GM19452 (cell line): ENCODE measurements around the gene ELOVL2.
"Not testable (repeated sequence)": the region's sequence is repeated elsewhere in the genome, so short reads cannot be mapped to it uniquely, and the experiment has no call there.

Experiments used
- ATAC-seq: cut with Tn5 transposase; IDR thresholded peaks from one replicate; pipeline ENCODE4 v1.9.1; 2021; ENCODE audit not compliant: unreplicated experiment

Gene ELOVL2

DNA sequence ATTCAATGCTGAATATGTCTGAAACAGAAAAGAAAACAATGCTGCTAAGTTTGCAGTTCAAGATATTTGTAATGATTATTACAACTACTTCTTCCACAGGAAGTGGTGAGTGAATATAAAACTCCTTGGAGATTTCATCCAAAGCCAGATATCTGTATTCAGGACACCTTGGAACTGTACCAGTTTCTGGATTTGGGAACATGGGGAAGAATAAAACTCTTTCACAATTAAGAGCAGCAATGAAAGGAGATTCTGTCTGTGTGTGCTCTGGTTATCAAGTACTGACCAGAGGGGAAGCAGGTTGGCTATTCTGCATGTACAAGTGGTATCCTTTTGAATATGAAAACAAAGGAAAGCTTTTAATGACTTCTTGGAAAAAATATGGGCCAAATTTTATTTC lies 21.1 kb downstream of the ELOVL2 start:
- ATAC-seq: no peak

DNA sequence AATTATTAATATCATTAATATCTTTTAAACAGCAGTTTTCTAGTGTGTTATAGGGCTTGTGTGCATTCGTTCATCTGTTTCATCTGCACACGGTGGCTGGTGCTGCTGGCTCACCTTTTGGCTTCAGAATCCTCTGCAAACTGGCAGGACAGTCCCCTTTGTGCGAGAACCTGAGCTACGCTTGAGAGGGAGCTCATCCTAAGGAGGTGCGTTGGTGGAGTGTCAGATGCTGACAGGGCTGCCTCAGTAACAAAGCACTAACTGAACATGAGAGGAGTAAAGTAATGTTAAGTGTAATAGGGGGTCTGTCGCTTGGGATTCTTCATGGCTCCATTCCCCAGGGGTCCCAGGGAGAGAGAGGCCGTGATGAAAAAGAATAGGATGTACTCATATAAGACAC lies 22.4 kb downstream of the ELOVL2 start:
- ATAC-seq: no peak

DNA sequence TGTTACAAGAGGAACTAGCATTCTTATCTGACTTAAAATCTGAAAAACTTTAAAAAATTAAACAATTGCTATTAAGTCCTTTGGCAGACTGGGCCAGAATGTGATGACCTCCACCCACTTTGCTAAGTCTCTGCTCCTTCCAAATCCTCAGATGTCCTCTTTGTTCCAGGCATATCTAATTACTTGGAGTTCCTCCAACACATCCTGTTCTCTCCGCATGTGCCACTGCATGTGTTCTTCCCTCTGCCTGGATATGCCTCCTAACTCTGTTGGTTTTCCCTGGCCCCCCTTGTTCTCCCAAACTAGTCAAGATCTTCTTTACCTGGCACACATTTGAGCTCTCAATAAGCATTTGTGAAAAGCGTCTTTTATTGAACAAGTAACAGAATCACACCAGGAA lies 23.1 kb downstream of the ELOVL2 start:
- ATAC-seq: no peak

DNA sequence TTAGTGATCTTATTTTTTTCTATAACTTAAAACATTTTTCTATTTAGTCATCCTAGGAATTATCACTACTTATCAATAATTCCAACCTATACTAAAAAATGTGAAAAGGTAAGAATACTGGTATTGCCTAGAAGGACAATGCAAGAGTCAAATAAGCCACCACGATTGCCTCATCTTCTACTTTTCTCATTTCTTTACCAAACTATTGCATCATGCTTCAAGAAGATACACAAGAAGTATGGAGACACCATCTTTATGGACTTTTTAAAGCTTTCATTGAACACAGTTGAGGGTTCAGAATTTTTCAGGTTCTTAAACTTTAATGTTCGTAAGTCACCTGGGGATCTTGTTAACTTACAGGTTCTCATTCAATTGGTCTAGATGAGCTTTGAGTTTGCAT lies 25.9 kb downstream of the ELOVL2 start:
- no peak for ATAC-seq

DNA sequence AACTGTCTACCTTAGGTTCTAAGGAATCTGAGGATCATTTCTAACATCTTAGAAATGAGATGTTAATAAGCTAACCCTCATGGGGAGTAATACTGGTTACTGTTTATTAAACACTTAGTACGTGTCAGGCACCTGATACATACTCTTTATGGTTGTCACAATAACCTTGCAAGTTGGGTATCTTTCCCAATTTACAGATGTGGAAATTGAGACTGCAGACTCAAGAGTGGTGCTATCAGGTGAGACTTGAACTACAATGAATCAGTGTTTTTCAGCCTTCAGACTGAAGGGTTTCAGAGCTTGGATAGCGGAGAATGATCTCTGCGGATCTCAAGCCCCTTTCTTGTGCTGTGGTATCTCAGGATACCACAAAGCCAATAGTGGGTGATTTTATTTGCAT lies 27.0 kb downstream of the ELOVL2 start:
- no peak for ATAC-seq

DNA sequence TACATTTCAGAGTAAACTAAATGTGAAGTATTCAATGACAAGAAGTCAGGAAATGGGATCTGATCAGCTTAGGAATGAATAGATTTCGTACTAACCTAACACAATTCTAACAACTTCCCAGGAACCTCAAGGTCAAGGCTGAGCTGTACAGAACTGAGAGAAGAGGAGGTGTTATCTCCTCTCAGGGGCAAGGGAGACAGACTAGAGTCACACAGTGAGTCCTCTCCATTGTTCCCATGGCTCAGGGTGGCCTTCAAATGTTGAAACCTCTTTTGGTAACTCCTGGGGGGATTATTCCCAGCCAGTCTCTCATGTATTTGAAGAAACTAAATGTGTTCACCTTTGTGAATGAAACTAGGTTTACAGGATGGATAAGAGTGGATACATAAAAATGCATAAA lies 27.7 kb downstream of the ELOVL2 start:
- ATAC-seq: no peak

DNA sequence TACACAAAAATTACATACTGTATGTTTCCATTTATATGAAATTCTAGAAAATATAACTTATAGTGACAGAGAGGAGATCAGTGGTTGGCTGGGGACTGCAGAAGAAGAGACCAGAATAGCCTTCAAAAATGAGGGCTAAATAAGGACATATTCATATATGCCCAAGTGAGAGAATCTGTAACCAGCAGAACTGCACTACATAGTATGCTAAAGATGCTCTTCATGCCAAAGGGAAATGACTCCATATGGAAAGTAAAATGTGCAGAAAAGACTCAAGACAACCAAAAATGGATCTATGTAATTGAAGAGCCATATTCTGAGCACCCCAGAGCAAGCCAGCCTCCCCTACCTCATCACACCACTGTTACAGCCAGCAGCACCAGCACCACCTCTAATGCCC lies 29.0 kb downstream of the ELOVL2 start:
- ATAC-seq: no peak

DNA sequence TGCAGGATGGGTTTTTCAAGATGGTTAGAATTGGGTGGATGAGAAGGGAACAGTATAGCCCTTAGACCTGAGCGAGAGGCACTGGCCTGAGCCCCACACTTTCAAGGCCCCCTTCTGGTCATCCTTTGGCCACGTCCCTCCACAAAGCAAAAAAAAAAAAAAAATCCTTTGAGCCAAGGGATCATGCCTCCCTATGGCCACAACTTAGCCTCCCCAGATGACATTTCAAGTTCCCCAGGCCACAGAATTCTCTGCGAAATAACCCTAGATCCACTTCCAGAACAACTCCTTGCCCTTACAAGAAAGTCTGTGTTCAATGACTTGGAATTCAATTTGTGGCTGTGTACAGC lies 30.4 kb downstream of the ELOVL2 start:
- ATAC-seq: no peak

DNA sequence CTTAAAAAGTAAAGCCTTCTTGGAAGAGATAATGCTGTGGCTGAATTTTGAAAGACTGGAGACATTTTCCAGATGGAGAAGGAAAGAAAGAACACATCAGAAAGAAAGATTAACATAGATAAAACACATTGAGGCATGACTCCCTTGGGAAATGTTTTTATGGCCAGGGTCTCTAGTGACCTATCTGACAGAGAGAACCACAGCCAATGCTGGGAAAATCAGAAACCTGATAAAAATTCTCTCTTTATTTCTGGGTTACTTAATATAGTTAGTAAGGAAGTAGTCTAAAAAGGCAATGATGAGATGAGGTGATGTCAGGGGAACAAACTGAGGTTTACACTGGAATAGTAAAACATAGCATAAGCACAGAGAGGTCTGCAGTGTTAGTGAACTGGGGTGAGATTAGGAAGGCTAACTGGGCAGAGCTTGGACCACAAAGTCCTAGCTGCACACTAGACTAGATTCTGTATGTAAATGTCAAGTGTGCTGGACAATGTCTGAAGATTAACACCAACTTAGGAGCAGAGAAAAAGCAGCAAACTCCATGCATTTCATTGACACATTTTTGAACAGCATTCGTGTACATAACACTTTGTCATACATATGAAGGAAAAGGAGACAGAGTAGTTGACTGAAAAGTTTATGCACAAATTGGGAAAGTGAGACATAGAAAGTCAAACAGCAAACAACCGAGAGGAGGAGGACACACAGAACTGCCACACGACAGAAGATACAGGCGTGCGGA lies 31.0 kb downstream of the ELOVL2 start:
- ATAC-seq: no peak

DNA sequence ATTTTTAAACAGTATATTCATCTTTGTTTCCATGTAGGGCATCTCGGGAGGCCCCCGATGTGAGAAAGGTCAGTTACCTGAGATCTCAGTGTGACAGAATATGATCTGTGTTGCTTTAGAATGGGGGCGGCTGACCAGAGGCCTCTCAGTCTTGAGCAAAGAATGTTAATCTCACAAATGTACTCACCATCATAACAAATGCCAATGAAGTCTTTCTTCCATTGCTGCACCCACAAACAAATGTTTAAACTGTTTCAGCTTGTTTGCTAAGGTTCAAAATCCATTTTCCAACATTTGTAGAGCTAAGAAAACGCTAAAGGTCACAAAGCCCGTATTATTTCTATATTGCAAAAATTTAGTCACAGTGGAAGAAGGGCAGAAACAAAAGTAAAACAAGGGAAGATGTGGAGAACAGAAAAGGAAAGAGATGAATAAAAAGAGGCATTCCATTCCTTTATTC lies 31.8 kb downstream of the ELOVL2 start:
- ATAC-seq: no peak

DNA sequence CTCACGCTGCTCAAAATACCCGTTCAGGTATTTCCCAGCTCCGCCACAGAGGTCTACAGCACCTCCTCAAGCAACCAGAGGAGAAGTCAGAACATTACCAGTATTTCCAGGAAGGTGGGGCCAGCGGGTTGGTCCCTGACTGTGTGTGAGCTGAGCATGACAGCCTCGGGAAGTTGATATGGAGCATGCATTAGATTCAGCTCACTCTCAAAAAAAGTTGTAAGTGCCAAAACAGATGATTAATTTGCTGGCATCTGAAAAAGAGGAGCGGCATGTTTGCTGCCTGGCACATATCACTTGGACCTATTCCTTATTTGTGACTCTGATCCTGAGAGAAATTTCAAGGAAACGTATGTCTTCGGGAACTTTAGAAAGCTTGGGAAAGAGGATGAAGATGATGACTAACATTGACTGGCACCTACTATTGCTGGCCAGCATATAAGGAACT lies 32.3 kb downstream of the ELOVL2 start:
- ATAC-seq: no peak

DNA sequence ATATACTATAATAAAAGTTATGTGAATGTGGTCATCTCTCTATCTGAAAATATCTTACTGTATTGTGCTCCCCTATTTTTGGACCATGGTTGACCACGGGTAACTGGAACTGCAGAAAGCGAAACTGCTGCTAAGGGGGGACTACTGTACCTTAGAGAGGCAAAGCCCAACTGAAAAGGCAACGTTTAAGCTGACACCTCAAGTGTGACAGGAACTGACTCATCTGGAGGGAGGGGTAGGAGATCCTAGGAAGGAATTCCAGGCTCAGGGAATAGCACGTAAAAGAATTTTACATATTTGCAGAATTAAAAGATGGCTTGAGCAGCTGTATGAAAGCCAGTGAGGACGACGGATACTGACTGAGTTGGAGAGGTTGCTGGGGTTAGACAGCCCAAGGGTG lies 34.8 kb downstream of the ELOVL2 start:
- ATAC-seq: no peak

DNA sequence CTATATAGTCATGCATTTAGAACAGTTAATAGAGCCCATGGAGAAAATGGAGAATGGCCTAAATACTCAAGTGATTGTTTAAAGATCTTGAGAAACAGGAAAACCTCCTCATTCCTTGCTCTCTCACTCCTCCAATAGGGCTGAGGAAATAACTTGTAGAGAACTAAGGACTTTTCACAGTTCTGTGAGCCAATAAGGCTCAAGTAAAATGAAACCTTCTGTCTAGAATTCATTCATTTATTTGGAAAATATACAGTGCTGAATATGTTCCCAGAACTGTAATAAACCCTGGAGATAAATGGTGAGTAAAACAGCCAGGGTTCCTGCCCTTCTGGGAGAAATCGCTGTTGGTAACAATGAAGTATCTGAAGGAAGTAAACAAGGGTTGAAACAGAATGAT lies 35.3 kb downstream of the ELOVL2 start:
- ATAC-seq: no peak

DNA sequence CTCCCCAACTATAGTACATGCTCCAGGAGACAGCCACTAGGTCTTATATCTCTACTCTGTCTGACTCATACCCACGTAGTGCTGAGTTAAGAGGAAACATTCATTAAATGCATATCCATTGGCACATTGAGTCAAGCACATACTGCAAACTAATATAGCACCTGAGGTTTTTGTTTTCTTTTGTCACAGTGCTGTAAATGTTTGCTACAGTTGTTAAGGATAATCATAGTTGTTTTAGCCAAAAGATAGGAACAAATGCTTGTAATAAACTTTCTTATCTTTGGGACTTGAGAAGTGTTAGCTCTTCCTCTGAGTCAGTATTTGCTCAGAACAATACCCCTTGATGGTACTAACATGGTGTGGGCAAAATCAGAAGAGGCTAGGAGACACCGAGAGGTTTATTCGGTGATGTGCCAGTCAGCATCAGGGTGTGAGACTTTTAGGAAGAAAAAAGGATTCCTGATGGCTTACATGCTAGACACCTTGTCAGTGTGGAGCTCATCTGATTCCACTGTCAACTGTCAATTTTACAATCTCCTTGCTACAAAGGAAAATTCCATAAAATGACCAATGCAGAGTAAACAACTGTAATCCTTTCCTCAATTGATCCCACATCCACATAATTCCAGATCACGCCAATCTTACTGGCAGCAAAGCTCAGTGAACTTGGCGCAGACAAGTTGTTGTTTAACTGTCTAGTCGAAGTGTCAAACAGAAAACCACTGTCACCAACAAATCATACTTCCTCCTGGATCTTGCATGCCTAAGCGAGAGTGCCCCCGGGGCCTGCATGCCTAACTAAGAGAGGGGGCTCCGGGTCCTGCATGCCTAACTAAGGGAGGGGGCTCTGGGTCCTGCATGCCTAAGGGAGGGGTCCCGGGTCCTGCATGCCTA lies 36.1 kb downstream of the ELOVL2 start:
- no peak for ATAC-seq

DNA sequence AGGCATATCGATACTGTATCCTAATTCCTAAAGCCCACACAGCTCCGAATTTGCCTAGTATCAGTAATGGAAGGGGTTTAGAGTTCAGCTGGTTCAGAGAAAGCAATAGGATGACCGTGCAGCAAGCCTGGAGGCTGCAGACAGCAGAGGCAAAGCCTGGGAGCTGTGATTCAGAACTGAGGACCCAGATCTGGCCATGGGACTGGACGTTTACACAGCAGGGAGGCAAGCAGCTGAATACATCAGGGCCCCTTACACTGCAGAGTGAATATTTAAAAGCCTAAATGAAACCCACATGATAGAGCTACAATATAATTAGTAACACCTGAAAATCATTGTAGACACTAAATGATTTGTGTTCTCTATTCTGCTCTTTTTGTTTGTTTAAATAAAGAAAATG lies 38.0 kb downstream of the ELOVL2 start:
- ATAC-seq: no peak

DNA sequence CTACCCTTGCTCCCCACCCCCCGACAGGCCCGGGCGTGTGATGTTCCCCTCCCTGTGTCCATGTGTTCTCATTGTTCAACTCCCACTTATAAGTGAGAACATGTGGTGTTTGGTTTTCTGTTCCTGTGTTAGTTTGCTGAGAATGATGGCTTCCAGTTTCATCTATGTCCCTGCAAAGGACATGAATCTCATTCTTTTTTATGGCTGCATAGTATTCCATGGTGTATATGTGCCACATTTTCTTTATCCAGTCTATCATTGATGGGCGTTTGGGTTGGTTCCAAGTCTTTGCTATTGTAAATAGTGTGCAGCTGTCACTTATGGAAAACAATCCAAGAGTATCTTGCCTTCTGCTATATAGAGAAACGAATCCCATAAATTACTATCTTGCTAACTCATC lies 40.8 kb downstream of the ELOVL2 start:
- not testable (repeated sequence) for ATAC-seq

DNA sequence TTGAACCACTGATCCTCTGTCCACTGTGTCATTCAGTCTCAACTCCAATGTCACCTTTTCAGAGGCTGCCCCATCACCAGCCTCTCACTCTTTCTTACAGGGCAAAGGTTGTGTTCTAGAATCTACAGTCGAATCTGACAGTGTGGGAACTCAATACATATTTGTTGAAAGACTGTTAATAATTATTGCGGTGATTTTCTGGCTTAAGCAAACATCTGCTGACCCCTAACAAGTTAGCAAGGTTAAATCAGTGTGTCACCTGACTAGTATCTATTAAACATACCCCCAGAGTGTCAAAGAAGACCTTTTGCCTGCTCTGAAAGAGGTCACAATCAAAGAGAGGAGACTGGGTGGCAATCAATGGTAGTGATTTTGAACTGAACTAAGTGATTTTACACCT lies 41.9 kb downstream of the ELOVL2 start:
- no peak for ATAC-seq

DNA sequence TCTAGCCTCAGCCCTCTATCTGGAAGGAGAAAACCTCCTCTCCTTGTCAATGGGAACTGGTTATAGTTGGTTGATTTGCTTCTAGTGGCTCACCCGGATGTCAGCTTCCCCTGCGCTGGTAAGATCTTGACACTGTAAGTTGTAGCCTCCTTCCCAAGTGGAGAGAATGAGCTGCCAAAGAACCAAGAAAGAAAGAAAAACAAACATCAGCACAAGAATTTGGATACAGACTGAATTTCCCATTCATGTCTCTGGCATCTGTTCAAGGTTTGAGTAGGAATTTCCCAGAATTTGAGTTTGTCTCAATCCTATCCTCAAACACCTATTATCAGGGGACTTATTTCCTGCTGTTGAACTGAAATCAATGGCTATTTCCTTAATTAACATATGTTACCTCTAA lies 44.1 kb downstream of the ELOVL2 start:
- no peak for ATAC-seq

DNA sequence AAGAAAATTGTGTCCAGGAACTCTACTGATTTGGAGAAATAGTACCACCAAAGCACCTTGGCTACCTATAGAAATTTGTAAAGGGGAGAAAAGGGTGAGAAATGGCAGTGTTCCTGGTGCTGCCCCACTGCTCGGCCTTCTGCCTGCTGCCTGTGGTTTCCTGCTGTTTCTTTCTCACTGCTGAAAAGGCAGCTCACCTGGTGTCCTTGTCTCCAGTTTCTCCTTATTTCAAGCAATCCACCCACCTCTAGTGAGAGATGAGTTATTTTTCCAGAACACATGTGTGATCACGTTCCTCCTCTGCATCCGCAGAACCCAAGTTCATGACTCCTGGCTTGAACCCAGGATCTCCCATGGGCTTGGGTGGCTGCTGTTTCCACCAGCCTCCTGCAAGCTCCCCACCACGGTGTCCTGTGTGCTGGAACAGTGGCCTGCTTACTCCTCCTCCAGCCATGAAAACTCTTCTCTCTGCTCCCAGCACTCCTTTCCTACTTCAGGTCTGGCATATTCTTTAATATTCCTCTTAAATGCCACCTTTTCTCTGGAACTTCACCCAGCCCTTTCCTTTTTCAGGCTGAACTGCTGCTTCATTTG lies 48.9 kb downstream of the ELOVL2 start:
- no peak for ATAC-seq

DNA sequence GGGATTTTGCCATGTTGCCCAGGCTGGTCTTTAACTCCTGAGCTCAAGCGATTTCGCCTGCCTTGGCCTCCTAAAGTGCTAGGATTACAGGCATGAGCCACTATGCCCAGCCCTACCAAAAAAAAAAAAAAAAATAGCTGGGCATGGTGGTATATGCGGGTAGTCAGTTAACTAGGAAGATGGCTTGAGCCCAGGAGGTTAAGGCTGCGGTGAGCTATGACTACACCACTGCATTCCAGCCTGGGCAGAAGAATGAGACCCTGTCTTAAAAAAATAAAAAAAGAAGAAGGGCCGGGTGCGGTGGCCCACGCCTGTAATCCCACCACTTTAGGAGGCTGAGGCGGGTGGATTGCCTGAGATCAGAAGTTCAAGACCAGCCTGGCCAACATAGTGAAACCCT lies 50.2 kb downstream of the ELOVL2 start:
- no peak for ATAC-seq

DNA sequence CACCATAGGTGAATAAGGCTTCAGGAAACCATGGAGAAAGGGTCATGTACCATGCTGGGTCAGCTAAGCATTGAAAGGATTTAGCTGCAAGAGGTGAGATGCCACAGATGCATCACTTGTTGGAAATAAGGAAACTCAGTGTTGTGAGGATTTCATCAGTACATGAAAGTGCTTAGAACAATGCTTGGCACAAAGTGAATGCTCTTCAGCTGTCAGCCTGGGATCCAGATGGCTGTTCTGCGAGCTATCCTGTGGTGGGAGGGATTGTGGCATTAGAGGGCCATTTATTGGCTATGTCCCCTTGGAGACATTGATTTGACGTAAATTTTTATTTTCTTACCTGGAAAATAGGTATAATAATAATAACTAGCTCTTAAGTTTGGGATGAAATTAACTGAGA lies 53.0 kb downstream of the ELOVL2 start:
- no peak for ATAC-seq

DNA sequence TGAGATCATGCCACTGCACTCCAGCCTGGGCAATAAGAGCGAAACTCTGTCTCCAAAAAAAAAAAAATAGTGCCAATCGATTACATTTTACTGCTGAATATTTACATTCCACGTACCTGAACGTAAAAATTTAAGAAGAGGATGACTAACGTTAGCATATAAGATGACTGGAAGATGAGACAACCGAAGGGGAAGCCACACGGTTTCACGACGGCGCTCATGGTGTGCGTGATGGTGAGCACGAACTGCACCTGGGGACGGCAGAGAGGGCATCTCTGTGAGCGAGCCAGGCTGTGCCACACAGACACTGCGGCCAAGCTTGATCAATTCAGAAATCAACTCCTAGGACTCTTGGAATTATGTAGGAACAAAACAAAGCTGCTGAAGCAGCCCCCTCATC lies 54.5 kb downstream of the ELOVL2 start:
- no peak for ATAC-seq
